ENCODE measurements around the gene GRM3.

Gene GRM3

GRCh38 chr7:86748201-86748600 is 104.5 kb downstream of the GRM3 start:
- Histone ChIP-seq H3K9me3 (ENCODE audit: severe bottlenecking) (no peaks in the 10 kb centered on the region), H3K36me3 (no peaks in the 10 kb centered on the region), H3K27me3 (ENCODE audit: insufficient read depth, low read depth, severe bottlenecking) (no peaks in the 10 kb centered on the region), H3K27ac (no peak overlapping the region), H3K4me3 (ENCODE audit: low read depth, low read length) (no peak overlapping the region)
- DNase-seq: no peak
- TF ChIP-seq CTCF (IDR thresholded peaks at IDR 0.05; ENCODE audit: low read depth, low read length): no peak

- Histone ChIP-seq H3K27ac (no peak overlapping the region), H3K27me3 (ENCODE audit: insufficient read depth, low read depth, severe bottlenecking) (no peaks in the 10 kb centered on the region), H3K4me3 (ENCODE audit: low read depth, low read length) (no peak overlapping the region), H3K9me3 (ENCODE audit: severe bottlenecking) (no peaks in the 10 kb centered on the region), H3K36me3 (no peaks in the 10 kb centered on the region)
- DNase-seq: no peak
- TF ChIP-seq CTCF (IDR thresholded peaks at IDR 0.05; ENCODE audit: low read depth, low read length): no peak
Observed at GRCh38 chr7:86748843-86749719, 105.4 kb downstream of the GRM3 start.

GRCh38 chr7:86749741-86750665 is 106.3 kb downstream of the GRM3 start:
- Histone ChIP-seq H3K27me3 (ENCODE audit: insufficient read depth, low read depth, severe bottlenecking) (no peaks in the 10 kb centered on the region), H3K27ac (no peak overlapping the region), H3K36me3 (no peaks in the 10 kb centered on the region), H3K4me3 (ENCODE audit: low read depth, low read length) (no peak overlapping the region), H3K9me3 (ENCODE audit: severe bottlenecking) (no peaks in the 10 kb centered on the region)
- no peak for TF ChIP-seq CTCF (IDR thresholded peaks at IDR 0.05; ENCODE audit: low read depth, low read length)
- DNase-seq: no peak

GRCh38 chr7:86760236-86760635 is 116.5 kb downstream of the GRM3 start:
- H3K27ac ChIP-seq: no peak overlapping the region
- no peak for TF ChIP-seq CTCF (IDR thresholded peaks at IDR 0.05; ENCODE audit: low read depth, low read length)
- no peaks in the 10 kb centered on the region for H3K9me3 ChIP-seq (ENCODE audit: severe bottlenecking)
- no peaks in the 10 kb centered on the region for H3K36me3 ChIP-seq
- no peak overlapping the region for H3K4me3 ChIP-seq (ENCODE audit: low read depth, low read length)
- no peaks in the 10 kb centered on the region for H3K27me3 ChIP-seq (ENCODE audit: insufficient read depth, low read depth, severe bottlenecking)
- DNase-seq: no peak

GRCh38 chr7:86762129-86762528 is 118.4 kb downstream of the GRM3 start:
- DNase-seq: no peak
- Histone ChIP-seq H3K4me3 (ENCODE audit: low read depth, low read length) (no peak overlapping the region), H3K9me3 (ENCODE audit: severe bottlenecking) (no peaks in the 10 kb centered on the region), H3K27me3 (ENCODE audit: insufficient read depth, low read depth, severe bottlenecking) (no peaks in the 10 kb centered on the region), H3K36me3 (no peaks in the 10 kb centered on the region), H3K27ac (no peak overlapping the region)
- no peak for TF ChIP-seq CTCF (IDR thresholded peaks at IDR 0.05; ENCODE audit: low read depth, low read length)
